HG02884 (cell line): ENCODE results near the gene RPRD2.
"Not testable (repeated sequence)": the region's sequence is repeated elsewhere in the genome, so short reads cannot be mapped to it uniquely, and the experiment has no call there.

Source experiments
- ATAC-seq: cut with Tn5 transposase; IDR thresholded peaks from one replicate; pipeline ENCODE4 v1.9.1; 2021; ENCODE audit warnings: mild to moderate bottlenecking, moderate library complexity; ENCODE audit not compliant: unreplicated experiment

The RPRD2 gene

GRCh38 chr1:150363426-150364230, at the start of gene RPRD2:
TSS of gene RPRD2 (plus strand) at chr1:150364147. CDS start at chr1:150364715, 568 bp downstream.
- peak; percentile 63 for ATAC-seq

- ATAC-seq: not testable (repeated sequence)
Observed at GRCh38 chr1:150314691-150315090, 49.3 kb upstream of the RPRD2 start.

DNA sequence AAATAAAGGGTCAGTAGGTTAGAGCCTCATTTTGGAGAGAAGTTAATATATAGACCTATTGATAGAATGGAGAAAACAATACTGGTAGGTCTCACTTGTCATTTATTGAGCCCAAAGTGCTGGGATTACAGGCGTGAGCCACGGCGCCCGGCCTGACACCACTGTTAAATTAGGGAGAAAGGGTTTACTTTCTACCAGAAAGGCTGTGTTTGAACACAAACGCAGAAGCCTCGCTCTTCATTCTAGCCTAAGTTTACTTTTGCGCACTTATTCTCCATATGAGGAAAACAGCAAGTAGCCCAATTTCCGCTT, 43.3 kb upstream of the RPRD2 start:
- ATAC-seq: no peak

DNA sequence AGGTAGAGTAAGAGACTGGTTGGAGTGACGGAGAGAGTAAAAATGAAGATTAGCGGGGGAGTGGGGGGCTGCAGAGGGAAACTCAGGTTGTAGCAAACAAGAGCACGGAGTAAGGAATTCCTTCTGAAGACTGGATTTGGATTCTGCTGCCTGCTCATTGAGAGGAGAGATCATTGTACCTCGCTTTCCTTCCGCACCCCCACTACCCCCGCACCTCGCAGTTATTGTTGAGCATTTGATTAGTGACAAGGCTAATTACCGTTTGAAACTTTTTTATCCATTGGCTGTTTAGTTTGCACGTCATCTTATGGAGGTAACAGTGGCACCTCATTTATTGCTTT, 42.2 kb upstream of the RPRD2 start:
- ATAC-seq: no peak

DNA sequence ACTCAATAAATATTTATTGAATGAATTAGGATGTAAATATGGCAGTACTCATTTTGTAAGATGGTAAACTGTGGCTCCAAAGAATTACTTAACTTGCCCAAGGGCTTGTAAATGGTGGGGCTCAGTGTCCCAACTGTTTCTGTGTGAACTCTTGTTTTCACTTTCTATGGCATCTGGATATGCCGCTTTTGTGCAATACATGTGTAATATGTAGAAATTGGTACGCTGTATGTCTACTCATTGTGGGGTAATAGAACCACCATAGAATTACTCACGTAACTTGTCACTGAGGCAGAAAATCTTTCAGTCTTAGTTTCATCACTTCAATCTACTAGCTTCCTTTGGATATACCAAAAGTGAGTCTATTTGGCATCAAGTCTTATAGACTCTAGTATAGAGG, 41.6 kb upstream of the RPRD2 start:
- no peak for ATAC-seq

DNA sequence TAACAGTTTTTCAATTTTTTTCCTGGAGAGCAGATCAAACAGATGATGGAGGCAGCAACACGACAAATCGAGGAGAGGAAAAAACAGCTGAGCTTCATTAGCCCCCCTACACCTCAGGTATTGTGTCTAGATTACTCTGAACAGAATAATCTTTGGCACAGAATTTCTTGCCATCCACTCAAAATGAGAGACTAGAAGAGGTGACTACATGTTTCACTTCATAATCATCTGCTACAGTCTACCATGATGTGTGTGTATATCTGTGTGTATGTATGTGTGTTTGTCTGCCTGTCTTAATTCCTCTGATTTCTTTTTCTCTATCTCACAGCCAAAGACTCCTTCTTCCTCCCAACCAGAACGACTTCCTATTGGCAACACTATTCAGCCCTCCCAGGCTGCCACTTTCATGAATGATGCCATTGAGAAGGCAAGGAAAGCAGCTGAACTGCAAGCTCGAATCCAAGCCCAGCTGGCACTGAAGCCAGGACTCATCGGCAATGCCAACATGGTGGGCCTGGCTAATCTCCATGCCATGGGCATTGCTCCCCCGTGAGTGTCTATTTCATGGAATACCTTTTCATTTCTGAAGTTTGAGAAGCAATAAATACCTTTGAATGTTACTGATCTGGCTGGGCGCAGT, 31.2 kb upstream of the RPRD2 start:
- no peak for ATAC-seq

DNA sequence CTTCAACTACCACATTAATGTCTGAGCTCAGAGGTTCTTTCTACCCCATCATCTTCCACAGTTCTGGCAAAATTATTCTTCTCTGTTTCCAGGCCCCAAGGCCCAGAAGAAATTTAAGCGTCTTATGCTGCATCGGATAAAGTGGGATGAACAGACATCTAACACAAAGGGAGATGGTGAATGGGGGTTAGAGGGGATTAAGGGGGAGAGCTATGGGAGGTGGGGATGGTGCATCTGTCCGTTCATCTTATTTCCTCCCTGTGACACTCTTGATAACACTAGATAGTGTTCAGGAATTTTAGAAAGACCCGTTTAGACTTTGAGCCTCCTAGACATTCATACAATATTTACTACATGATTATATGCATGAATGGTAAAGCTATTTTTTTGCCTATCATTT, 17.6 kb upstream of the RPRD2 start:
- ATAC-seq: no peak

GRCh38 chr1:150352866-150353265, 11.1 kb upstream of the RPRD2 start:
- no peak for ATAC-seq

- ATAC-seq: no peak
Observed at GRCh38 chr1:150362721-150363425, 1.1 kb upstream of the RPRD2 start.

DNA sequence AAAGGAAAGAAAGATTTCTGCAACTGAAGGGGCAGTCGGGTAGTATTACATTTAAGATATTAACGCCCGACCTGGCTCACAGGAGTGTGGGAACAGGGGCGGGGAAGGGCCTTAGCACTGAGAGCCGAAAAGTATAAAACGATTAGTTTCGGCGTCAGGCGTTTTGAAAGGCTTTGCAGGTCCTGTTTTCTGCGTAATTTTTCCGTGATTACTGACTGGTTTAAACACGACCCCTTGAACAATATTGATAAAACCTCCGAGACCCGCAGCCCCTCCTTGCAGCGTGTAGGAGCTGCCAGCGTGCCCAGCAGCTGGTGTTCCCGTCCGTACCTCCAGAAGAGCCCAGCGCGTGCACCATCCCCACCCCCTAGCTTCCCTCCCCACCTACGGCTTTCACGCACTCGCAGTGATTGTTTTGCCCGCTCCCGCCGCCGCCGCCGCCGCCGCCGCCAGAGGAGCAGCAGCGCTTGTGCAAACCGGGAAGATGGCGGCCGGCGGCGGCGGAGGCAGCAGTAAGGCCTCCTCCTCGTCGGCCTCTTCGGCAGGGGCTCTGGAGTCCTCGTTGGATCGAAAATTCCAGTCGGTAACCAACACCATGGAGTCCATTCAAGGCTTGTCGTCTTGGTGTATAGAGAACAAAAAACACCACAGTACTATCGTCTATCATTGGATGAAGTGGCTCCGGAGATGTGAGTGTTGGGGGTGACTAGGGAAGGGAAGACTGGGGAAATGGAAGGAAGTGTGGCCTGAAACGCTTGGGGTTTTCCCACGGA, 470 bp downstream of the RPRD2 start:
- peak; percentile 3 for ATAC-seq

DNA sequence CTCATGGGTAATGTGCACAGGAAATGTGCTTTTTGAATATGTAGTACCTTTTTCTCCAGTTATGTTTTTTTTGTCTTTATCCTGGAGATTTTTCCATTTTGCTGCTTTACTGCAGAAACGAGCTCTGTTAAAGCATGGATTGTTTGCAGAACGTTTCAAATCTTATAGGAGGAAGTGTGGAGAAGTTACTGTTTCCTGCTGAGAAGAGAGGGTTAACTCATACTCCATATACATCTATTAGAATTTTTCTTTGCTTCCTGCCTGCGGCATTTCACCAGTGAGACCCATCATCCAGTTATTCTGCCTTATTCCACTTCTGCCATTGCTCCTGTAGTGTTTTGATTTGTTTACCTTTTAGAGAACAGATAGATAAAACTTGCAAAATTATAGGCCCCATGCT, 2.0 kb downstream of the RPRD2 start:
- ATAC-seq: no peak

DNA sequence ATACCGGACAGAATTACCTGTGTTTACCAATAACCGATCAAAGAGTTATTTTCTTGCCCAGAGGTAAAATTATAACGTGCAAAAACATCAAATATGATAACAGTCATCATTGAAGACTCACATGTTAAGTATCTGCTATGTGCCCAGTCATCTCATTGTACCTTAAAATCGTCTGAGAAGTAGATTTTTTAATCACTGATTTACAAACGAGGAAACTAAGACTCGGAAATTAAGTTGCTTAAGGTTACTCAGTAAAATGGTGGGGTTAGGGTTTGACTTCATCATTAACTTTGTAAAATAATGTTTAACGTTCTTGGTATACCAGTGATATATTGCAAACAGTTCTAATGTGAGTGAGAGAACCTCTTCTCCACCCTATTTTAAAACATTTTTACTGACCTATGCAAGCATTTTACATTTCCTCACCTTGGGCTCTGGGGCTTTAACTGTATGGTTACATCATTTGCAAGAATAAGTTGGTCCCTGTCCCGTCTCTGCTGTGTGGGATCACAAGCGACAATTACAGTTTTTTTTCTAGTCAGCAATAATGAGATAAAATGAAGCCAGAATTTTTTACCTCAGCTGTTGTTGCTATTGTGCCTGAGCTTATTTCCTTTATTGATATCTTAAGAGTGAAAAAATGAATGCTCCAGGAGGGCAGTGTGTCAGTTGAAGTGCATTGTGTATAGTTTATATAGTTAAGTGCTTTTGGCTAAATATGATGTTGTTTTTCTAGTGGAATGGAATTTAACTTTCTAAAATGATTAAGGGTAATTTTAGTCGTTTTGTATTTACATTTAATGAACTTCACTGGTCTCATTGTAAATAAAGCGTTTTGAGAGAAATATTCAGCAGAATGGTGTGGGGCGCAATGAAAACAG, 2.7 kb downstream of the RPRD2 start:
- no peak for ATAC-seq

GRCh38 chr1:150371110-150371509, 7.2 kb downstream of the RPRD2 start:
- ATAC-seq: no peak

GRCh38 chr1:150372580-150372979, 8.6 kb downstream of the RPRD2 start:
- ATAC-seq: no peak

DNA sequence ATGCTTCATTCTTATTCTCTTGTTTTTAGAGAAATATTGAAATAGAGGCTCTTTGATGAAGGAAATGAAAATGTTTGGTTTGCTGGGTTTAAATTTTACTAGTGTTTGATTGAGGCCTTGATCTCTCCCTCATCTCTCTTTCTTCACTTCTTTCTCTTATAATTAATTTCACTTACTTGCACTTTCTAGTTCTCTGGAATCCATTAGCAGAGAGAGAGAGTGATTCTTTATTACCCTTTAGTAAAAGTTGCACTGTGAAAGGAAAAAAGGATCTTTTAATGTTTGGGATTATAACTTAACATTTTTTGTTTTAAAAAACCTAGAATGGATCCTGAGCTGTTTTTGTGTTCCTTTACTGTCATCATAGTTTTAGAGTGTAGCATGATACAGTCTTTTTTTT, 12.2 kb downstream of the RPRD2 start:
- ATAC-seq: no peak

DNA sequence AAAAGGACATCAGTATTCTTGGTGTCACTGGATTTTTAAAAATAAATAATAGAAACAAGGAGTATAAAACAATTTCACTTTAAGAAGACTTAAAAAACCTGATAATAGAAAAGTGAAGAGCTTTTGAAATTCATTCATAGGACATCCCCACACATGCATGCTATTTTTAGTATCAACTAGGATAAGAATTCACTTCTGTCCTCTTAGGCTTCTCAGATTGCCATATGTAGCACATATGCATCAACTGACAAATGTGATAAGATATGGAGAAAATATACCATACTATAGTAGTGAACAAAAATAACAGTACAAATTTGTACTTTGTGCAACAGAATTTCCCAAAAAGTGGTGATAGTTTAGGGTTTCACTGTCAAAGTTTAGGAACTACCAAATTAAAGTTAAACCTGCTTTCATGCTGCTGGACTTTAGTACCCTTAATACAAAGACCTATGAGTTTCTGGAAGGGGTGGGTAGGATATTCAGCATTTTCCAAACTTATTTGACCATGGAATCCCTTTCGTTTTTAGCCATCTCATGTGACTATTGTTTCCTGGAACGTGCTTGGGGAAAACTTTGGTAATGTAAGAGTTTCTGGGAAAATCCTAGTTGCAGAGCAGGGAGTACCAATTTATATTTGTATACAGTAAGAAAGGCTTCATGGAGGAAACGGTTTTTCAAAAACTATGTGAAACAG, 19.8 kb downstream of the RPRD2 start:
- no peak for ATAC-seq

- ATAC-seq: no peak
Observed at GRCh38 chr1:150385537-150386445, 21.8 kb downstream of the RPRD2 start.

- no peak for ATAC-seq
Observed at GRCh38 chr1:150386592-150386991, 22.6 kb downstream of the RPRD2 start.

DNA sequence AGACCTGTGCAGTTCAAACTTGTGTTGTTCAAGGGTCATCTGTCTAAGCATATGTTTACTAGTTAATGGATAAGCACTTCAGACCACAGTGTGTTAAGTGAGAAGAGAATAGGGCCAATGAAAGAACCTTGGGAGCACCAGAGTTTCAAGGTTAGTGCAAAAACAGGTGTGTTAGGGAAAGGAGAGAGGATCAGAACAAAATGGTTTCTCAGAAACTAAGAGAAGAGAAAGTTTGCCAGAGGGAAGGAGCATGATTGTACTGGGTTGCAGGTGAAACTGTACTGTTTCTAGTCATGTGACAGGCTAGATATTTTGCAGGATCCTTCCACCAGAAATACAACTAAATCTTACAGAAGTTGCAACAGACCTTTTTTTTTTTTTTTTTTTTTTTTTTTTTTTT, 23.3 kb downstream of the RPRD2 start:
- no peak for ATAC-seq
